GM13976 (cell line): Measurements from ENCODE around the gene IPCEF1.

Experiments used
- DNase-seq: peaks from one replicate; pipeline ENCODE4 v3.0.0; 2012; ENCODE audit warnings: low spot score
- CTCF ChIP-seq: IDR thresholded peaks from 2 replicates; pipeline ENCODE4 v1.5.1; 2012; ENCODE audit warnings: borderline replicate concordance, mild to moderate bottlenecking; ENCODE audit not compliant: insufficient read depth; ENCODE audit errors: extremely low read depth, missing control alignments, control extremely low read depth
- in situ Hi-C: fragments of 300-500 bp; cut with MboI; formaldehyde crosslinking; loops from one replicate; pipeline ENCODE4 v1.12.0; 2022; ENCODE audit warnings: low sequenced_read_pairs, mixed read lengths, inconsistent platforms; ENCODE audit not compliant: unreplicated experiment

IPCEF1 gene

GRCh38 chr6:154261688-154262397 is 94.8 kb downstream of the IPCEF1 start:
- no peak for TF ChIP-seq CTCF
- in situ Hi-C loops = no loop called here
- DNase-seq = no peak

DNA sequence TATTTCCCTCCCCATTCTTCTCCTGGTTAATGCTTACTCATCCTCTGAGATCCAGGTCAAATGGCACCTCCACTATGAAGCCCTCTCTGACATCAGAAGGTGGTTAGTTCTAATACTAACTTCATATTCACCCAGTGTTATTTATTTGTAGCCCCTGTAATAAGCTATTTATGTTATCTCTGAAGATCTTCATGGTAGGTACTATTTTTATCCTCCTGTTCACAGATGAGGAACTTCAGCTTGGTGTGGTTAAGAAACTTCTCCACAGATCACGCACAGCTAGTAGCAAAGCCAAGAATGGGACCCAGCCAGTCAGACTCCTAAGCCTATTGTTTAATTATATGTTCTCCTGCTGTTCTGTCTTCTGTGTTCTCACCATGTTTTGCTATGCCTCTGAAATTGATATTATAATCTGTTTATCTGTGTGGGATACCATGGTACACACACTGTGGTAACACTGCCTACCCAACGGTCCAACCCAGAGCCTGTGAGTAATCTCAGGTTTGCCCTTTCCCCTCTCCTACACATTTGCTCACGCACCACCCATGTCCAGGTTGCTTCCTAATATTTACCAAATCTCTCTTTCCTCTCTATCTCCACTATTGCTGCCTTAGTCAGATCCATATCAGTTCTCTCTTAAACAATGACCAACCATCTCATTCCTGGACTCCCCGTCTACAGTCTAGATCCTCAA is 98.4 kb downstream of the IPCEF1 start:
- DNase-seq = no peak
- in situ Hi-C loops = no loop called here
- no peak for TF ChIP-seq CTCF

- DNase-seq = no peak
- in situ Hi-C loops = no loop called here
- TF ChIP-seq CTCF = no peak
Measured at GRCh38 chr6:154257067-154257466, 99.5 kb downstream of the IPCEF1 start.

- TF ChIP-seq CTCF = no peak
- in situ Hi-C loops = no loop called here
- no peak for DNase-seq
Measured at GRCh38 chr6:154252678-154253077, 103.9 kb downstream of the IPCEF1 start.

DNA sequence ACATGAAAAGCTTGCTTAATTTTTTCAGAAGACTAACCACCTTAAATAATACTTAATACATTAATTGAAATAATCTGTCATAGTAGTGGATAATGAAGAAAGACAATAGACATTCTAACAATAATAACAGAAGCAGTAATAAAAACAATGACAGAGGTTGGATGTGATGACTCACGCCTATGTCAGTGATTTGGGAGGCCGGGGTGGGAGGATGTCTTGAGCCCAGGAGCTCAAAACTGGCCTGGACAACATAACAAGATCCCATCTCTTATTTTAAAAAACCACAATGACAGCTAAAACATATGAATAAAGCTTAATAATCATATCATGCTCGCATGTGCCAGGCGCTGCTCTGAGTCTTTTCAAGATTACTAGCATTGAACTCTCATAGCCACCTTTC is 105.5 kb downstream of the IPCEF1 start:
- no peak for DNase-seq
- in situ Hi-C loops = no loop called here
- no peak for TF ChIP-seq CTCF

DNA sequence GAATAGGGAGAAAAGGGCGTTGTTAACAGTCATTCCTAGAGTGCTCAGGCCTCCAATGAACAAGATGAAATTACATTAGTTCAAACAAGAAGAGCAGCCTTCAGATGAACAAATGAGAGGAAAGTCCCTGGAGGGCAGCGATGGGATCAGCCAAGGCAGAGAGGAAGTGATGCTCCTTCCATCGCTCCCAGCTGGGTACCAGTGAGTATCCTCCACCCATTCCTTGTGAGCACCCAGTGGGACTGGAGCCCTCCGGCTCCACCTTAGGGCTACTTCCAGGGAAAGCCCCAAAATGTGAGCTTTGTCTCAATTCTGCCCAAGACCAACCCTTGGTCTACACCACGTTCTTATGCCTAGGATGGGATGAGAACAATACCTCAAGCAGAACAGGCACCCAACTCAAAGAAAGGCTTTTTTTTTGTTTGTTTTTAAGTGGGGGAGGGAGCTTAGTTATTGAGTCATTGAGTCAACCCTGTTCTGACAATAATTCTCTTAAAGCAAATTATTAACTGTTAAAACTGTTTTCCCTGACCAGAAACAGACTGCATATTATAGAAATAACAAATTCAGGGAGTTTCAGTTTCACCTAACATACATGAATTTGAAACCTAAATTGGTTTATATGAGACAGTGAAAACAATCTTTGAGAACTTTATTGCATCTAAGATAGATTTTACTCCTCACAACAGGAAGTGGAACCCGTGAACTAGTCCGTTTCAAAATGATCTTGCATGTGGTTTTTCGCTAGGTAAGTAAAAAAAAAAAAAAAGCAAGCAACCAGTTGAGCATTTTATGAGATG is 106.9 kb downstream of the IPCEF1 start:
- peak; percentile 35 for DNase-seq
- in situ Hi-C loops = no loop called here
- no peak for TF ChIP-seq CTCF
